Liver (tissue), 3 donors: ENCODE results near the gene PTPRD.

ENCODE experiments used
- FOXA1 ChIP-seq: IDR thresholded peaks from 2 replicates; pipeline ENCODE4 v1.6.1; 2016; ENCODE audit warnings: antibody characterized with exemption
- HNF4A ChIP-seq, 2 donors: conservative IDR thresholded peaks; 2 replicates each; pipeline ENCODE4 v1.6.1; 2016; ENCODE audit warnings: antibody characterized with exemption in 2 of 2, mild to moderate bottlenecking in 2 of 2
- HNF4G ChIP-seq: IDR thresholded peaks from 2 replicates; pipeline ENCODE4 v1.6.1; 2016; ENCODE audit warnings: antibody characterized with exemption
- JUND ChIP-seq, 2 donors: IDR thresholded peaks; 2 replicates each; pipeline ENCODE4 v1.6.1; 2016; ENCODE audit warnings: antibody characterized with exemption in 2 of 2
- NR2F2 ChIP-seq: IDR thresholded peaks from 2 replicates; pipeline ENCODE4 v1.6.1; 2016; ENCODE audit warnings: antibody characterized with exemption
- RAD21 ChIP-seq, 2 donors: IDR thresholded peaks; 2 replicates each; pipeline ENCODE4 v1.6.1; 2016; ENCODE audit warnings: antibody characterized with exemption in 2 of 2, mild to moderate bottlenecking in 2 of 2
- RXRA ChIP-seq, 2 donors: IDR thresholded peaks; 2 replicates each; pipeline ENCODE4 v1.6.1; 2017 to 2018; ENCODE audit warnings: antibody characterized with exemption in 2 of 2, mild to moderate bottlenecking in 1 of 2
- SP1 ChIP-seq: IDR thresholded peaks from 2 replicates; pipeline ENCODE4 v1.6.1; 2018; ENCODE audit warnings: antibody characterized with exemption, mild to moderate bottlenecking
- TAF1 ChIP-seq: conservative IDR thresholded peaks from 2 replicates; pipeline ENCODE4 v1.6.1; 2016; ENCODE audit warnings: antibody characterized with exemption, mild to moderate bottlenecking
- YY1 ChIP-seq: IDR thresholded peaks from 2 replicates; pipeline ENCODE4 v1.6.1; 2016; ENCODE audit warnings: antibody characterized with exemption, mild to moderate bottlenecking
- TF ChIP-seq, protein P1 (sequence below): fragments of 150-350 bp; IDR thresholded peaks from 2 replicates; pipeline ENCODE4 v1.5.1; 2017; ENCODE audit warnings: improper control_type of control experiment, low read depth, low read length; ENCODE audit not compliant: missing input control
- TF ChIP-seq, protein P2 (sequence below): IDR thresholded peaks from 2 replicates; pipeline ENCODE4 v1.6.1; 2016; ENCODE audit warnings: antibody characterized with exemption
- donor health status: healthy.
- donor health status: healthy.

DNA sequence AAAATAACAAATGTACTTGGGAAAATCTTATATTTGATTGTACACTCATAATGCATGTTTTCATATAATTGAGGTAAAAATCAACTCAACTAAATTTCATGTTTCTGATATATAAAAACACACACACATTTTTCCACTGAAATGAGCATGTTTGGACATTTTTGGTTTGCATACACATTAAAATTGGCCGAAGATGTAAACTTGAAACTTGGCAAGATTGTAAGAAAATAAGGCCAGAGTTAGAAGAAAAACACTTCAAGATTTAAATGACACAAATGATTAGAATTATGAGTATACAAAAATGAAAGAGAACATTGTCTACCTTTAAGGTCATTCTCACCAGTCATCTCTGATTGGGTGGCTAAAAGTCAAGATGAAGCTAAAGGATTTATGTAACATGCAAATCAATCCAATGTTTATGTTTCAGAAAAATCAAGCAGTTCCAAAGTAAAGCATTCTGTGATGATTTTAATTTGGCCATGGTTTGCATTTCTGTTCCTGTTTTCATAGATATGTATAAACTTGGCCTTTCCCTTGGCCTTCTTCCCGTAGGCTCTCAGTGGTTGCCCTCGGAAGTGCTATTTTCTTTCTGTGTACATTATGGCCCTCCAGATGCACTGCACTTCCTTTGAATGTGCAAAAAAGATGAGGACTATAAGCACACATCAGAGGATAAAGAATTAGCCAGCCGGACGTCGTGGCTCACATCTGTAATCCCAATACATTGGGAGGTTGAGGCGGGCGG is 1707.9 kb downstream of the PTPRD start:
- TF ChIP-seq RAD21 (IDR thresholded peaks at IDR 0.05) (no peak), NR2F2 (no peak), YY1 (no peak), TAF1 (no peak), HNF4G (no peak), SP1 (no peak), HNF4A (conservative IDR thresholded peaks at IDR 0.05) (no peak), FOXA1 (no peak), RXRA (IDR thresholded peaks at IDR 0.05) (no peak), JUND (IDR thresholded peaks at IDR 0.05) (no peak)
- TF ChIP-seq, protein P1, sequence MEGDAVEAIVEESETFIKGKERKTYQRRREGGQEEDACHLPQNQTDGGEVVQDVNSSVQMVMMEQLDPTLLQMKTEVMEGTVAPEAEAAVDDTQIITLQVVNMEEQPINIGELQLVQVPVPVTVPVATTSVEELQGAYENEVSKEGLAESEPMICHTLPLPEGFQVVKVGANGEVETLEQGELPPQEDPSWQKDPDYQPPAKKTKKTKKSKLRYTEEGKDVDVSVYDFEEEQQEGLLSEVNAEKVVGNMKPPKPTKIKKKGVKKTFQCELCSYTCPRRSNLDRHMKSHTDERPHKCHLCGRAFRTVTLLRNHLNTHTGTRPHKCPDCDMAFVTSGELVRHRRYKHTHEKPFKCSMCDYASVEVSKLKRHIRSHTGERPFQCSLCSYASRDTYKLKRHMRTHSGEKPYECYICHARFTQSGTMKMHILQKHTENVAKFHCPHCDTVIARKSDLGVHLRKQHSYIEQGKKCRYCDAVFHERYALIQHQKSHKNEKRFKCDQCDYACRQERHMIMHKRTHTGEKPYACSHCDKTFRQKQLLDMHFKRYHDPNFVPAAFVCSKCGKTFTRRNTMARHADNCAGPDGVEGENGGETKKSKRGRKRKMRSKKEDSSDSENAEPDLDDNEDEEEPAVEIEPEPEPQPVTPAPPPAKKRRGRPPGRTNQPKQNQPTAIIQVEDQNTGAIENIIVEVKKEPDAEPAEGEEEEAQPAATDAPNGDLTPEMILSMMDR: no peak
- TF ChIP-seq, protein P2, sequence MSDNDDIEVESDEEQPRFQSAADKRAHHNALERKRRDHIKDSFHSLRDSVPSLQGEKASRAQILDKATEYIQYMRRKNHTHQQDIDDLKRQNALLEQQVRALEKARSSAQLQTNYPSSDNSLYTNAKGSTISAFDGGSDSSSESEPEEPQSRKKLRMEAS: no peak
